Endothelial cell of umbilical vein (primary cell): ENCODE measurements around the gene S100A1. TPM values are rescaled to one million over a fixed set of nuclear protein-coding genes. Genes with fewer than 3 reads are reported as not detected.

ENCODE experiments used
- BruUV-seq: library from RNA; stranded (reverse); fragments of 400-500 nt; replicated peaks from 2 replicates; lab custom pipeline; 2021; lab: Mats Ljungman, UMichigan
- CTCF ChIA-PET: fragments of 300-600, 350-600 bp; sonication (Branson Sonifier 250); formaldehyde crosslinking; loops from one replicate; lab custom pipeline; 2021; ENCODE audit warnings: antibody characterized with exemption, inconsistent platforms; lab: Charles Lee
- POLR2A ChIA-PET: fragments of 300-600, 350-600 bp; sonication (Branson Sonifier 250); formaldehyde crosslinking; loops from one replicate; lab custom pipeline; 2021; ENCODE audit warnings: antibody characterized with exemption, inconsistent platforms; lab: Charles Lee
- DNase-seq: peaks from one replicate; pipeline ENCODE4 v3.0.0-alpha.2; 2011; ENCODE audit warnings: low read depth, low spot score
- FAIRE-seq: peaks from 2 replicates; lab custom pipeline; 2011; peaks lifted over from hg19 to GRCh38; lab: Jason Lieb, UNC
- H2AFZ ChIP-seq: 2 replicates; pipeline ENCODE4 v1.6.0; 2012; ENCODE audit warnings: low read depth, low read length, control low read depth, inconsistent platforms
- H3K27ac ChIP-seq: 2 replicates; pipeline ENCODE4 v1.5.1; 2011; ENCODE audit warnings: low read depth, mild to moderate bottlenecking, control low read depth, low read length, moderate library complexity; ENCODE audit not compliant: insufficient read depth
- H3K27me3 ChIP-seq, 2 experiments: 2 replicates each; pipeline versions ENCODE4 v1.6.0 to v1.6.1; 2011; ENCODE audit warnings: low read length in 2 of 2, mixed read lengths in 1 of 2; ENCODE audit not compliant: control insufficient read depth in 2 of 2, insufficient read depth in 2 of 2
- H3K36me3 ChIP-seq, 2 experiments: 2 replicates in 1 of 2; 3 replicates in 1 of 2; pipeline ENCODE4 v1.5.1; 2011; ENCODE audit warnings: low read length in 2 of 2, mild to moderate bottlenecking in 1 of 2, moderate library complexity in 1 of 2; ENCODE audit not compliant: control insufficient read depth in 2 of 2, insufficient read depth in 2 of 2; ENCODE audit errors: extremely low read depth in 1 of 2
- H3K4me1 ChIP-seq: 3 replicates; pipeline ENCODE4 v1.5.1; 2011; ENCODE audit warnings: mild to moderate bottlenecking, low read length; ENCODE audit not compliant: control insufficient read depth, insufficient read depth; ENCODE audit errors: extremely low read depth
- H3K4me2 ChIP-seq: 2 replicates; pipeline ENCODE4 v1.6.1; 2011; ENCODE audit warnings: low read length, control low read depth, mixed read lengths; ENCODE audit not compliant: insufficient read depth
- H3K4me3 ChIP-seq, 3 experiments: fragments of 200-600 bp in 1 of 3; sonication (generic), shearing (Covaris generic) in 1 of 3; replicated peaks in 1 of 3; 2 replicates each; pipeline ENCODE4 v1.5.1; 2011 to 2016; ENCODE audit warnings: control low read depth in 3 of 3, low read length in 3 of 3, mild to moderate bottlenecking in 2 of 3, inconsistent platforms in 1 of 3, low read depth in 1 of 3, moderate library complexity in 1 of 3; ENCODE audit not compliant: insufficient read depth in 1 of 3
- H3K79me2 ChIP-seq: 2 replicates; pipeline ENCODE4 v1.6.0; 2012; ENCODE audit warnings: low read length, inconsistent platforms; ENCODE audit not compliant: control insufficient read depth, insufficient read depth
- H3K9ac ChIP-seq: replicated peaks from 2 replicates; pipeline ENCODE3; 2011; ENCODE audit warnings: low read length, control low read depth; ENCODE audit not compliant: insufficient read depth; ENCODE audit errors: extremely low read depth
- H3K9me1 ChIP-seq: replicated peaks from 3 replicates; pipeline ENCODE4 v1.6.0; 2011; ENCODE audit warnings: mild to moderate bottlenecking, low read length; ENCODE audit not compliant: control insufficient read depth, insufficient read depth; ENCODE audit errors: extremely low read depth
- H3K9me3 ChIP-seq: replicated peaks from 2 replicates; pipeline ENCODE4 v1.5.1; 2012; ENCODE audit warnings: low read length, inconsistent platforms; ENCODE audit not compliant: control insufficient read depth, insufficient read depth
- H4K20me1 ChIP-seq: replicated peaks from 2 replicates; pipeline ENCODE3; 2011; ENCODE audit warnings: mild to moderate bottlenecking, low read length; ENCODE audit not compliant: control insufficient read depth, insufficient read depth; ENCODE audit errors: extremely low read depth
- CTCF ChIP-seq, 2 donors: IDR thresholded peaks; 1 replicate in 1 of 2; 2 replicates in 1 of 2; pipeline ENCODE4 v1.5.1; 2011; ENCODE audit warnings: low read length in 2 of 2, mild to moderate bottlenecking in 2 of 2, moderate library complexity in 2 of 2, control low read depth in 1 of 2, inconsistent platforms in 1 of 2, low read depth in 1 of 2; ENCODE audit not compliant: insufficient read depth in 1 of 2; ENCODE audit errors: extremely low read depth in 1 of 2
- EZH2 ChIP-seq: IDR thresholded peaks from 2 replicates; pipeline ENCODE4 v1.6.1; 2012; ENCODE audit warnings: borderline replicate concordance, low read depth, mild to moderate bottlenecking, moderate library complexity, low read length, inconsistent platforms; ENCODE audit not compliant: severe bottlenecking
- FOS ChIP-seq: IDR thresholded peaks from 2 replicates; pipeline ENCODE4 v1.6.1; 2011; ENCODE audit warnings: mild to moderate bottlenecking, low read length, moderate library complexity, borderline replicate concordance; ENCODE audit not compliant: insufficient read depth
- GATA2 ChIP-seq: IDR thresholded peaks from 2 replicates; pipeline ENCODE4 v1.7.0; 2011; ENCODE audit warnings: low read depth, mild to moderate bottlenecking, moderate library complexity, mixed read lengths, low read length; ENCODE audit not compliant: insufficient read length, insufficient read depth
- JUN ChIP-seq: IDR thresholded peaks from 2 replicates; pipeline ENCODE4 v1.6.1; 2011; ENCODE audit warnings: borderline replicate concordance, low read depth; ENCODE audit not compliant: insufficient read length, insufficient read depth
- MYC ChIP-seq: IDR thresholded peaks from one replicate; pipeline ENCODE4 v1.6.1; 2011; ENCODE audit warnings: mild to moderate bottlenecking, low read depth, low read length
- POLR2A ChIP-seq: IDR thresholded peaks from 2 replicates; pipeline ENCODE4 v1.6.1; 2012; ENCODE audit warnings: low read depth, mild to moderate bottlenecking, control low read depth, low read length
- POLR2AphosphoS5 ChIP-seq: IDR thresholded peaks from 2 replicates; pipeline ENCODE4 v1.6.1; 2012; ENCODE audit warnings: low read depth, mild to moderate bottlenecking, control low read depth, low read length, moderate library complexity; ENCODE audit not compliant: insufficient read depth
- dilution Hi-C: fragments of 300-500 bp; cut with MboI; formaldehyde crosslinking; loops from one replicate; pipeline ENCODE4 v1.15.0; 2019; ENCODE audit warnings: low sequenced_read_pairs; ENCODE audit not compliant: extremely low pct_ligation_motif_present
- intact Hi-C: fragments of 100-400 bp; cut with micrococcal nuclease; formaldehyde crosslinking; loops from one replicate; pipeline ENCODE4 v1.10.0; 2022
- polyA plus RNA-seq, 4 experiments: library from polyadenylated mRNA; depleted of rRNA in 3 of 4; stranded (reverse) in 3 of 4; unstranded in 1 of 4; fragments of >200 nt; gene quantifications; 2 replicates each; pipeline versions ENCODE4 v1.2.1 to v1.2.3, GENCODE V29; 2011 to 2012; ENCODE audit warnings: missing spikeins in 1 of 4
- total RNA-seq: library from RNA; stranded (reverse); gene quantifications from 2 replicates; pipeline ENCODE4 v1.2.3, GENCODE V29; 2021
- TF ChIP-seq, protein P1 (sequence below): IDR thresholded peaks from 2 replicates; pipeline ENCODE4 v1.6.1; 2011; ENCODE audit not compliant: insufficient read depth, insufficient read length

S100A1 gene
- total and polyA plus RNA-seq, 2 donors (not counting 3 experiments of a cell fraction or from before 2014, with no cell fraction given), result not detected

- Histone ChIP-seq H3K79me2 (peaks cover 22% of the 10 kb centered on the region), H3K27ac (no peak overlapping the region), H3K4me1 (peaks cover 18% of the 10 kb centered on the region), H3K9me1 (no peaks in the 10 kb centered on the region), H3K9me3 (no peaks in the 10 kb centered on the region), H2AFZ (no peak overlapping the region), H3K4me2 (no peak overlapping the region), H3K27me3 (no peaks in the 10 kb centered on the region), H3K9ac (no peak overlapping the region), H3K4me3 (no peak overlapping the region), H4K20me1 (no peaks in the 10 kb centered on the region), H3K36me3 (peaks cover 0 to 6% of the 10 kb centered on the region in 2 experiments)
- DNase-seq (no peak), FAIRE-seq (no peak)
- ChIA-PET CTCF (interaction anchor here (1.0 to 6.0 kb wide), 7 partner anchors 13 to 104 kb away, joined by 3 to 121 read pairs (median 11); partner anchors contain the start of genes S100A1 and S100A13), POLR2A (interaction anchor here (1.1 to 2.6 kb wide), 2 partner anchors 12 to 20 kb away, joined by 3 to 12 read pairs; partner anchors contain the start of gene CHTOP)
- intact Hi-C loops, result no loop called here
- no TSS peak for BruUV-seq
- dilution Hi-C loops, result no loop called here
- TF ChIP-seq POLR2AphosphoS5 (no peak), EZH2 (no peak), FOS (no peak), MYC (no peak), POLR2A (no peak), GATA2 (no peak), JUN (no peak), CTCF (IDR thresholded peaks at IDR 0.05; ENCODE audit: extremely low read depth in 1 of 2, insufficient read depth in 1 of 2, low read depth in 1 of 2, low read length in 2 of 2) (no peak)
- TF ChIP-seq, protein P1, sequence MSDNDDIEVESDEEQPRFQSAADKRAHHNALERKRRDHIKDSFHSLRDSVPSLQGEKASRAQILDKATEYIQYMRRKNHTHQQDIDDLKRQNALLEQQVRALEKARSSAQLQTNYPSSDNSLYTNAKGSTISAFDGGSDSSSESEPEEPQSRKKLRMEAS, result no peak
Observed at GRCh38 chr1:153614189-153614900, 13.9 kb upstream of the S100A1 start.
